Measurements from ENCODE around the gene COL4A1. TPM values are rescaled to one million over a fixed set of nuclear protein-coding genes. Genes with fewer than 3 reads are reported as not detected.
A peak's percentile ranks its signal among the peaks of the same experiment; 100 is the strongest.

COL4A1 gene
- total RNA-seq, 4 donors from 2014 or later = 278 to 618 (median 440) TPM

DNA sequence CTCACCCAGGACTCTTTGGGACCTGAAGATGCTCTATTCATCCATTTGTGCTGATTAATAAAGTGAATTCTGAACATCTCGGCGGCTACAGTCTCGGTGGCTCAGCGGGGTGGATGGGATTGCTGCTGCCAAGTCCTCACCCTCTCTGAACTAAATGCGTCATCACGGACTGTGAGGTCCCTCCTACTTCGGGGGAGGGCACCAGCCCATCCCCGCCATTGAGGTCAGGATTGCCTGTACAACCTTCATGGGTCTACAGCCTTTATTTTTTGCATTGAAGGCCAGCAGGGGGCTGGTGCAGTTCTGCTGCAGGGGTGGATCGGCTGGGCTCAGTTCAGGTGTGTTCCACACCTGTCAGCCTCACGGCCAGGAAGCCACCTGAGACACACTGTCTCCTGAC is 181.8 kb downstream of the COL4A1 start:
- Histone ChIP-seq H3K4me1 (peaks cover 4 to 34% (median 17%) of the 10 kb centered on the region in 3 donors), H3K4me3 (no peak overlapping the region), H3K36me3 (no peaks in the 10 kb centered on the region), H3K27ac (peak overlapping the region in 3 of 4 donors; percentile 88 to 93 (median 91)), H3K27me3 (no peaks in the 10 kb centered on the region), H3K9me3 (no peaks in the 10 kb centered on the region)
- no peak for TF ChIP-seq POLR2AphosphoS5 (IDR thresholded peaks at IDR 0.05)
- TF ChIP-seq, protein P1, sequence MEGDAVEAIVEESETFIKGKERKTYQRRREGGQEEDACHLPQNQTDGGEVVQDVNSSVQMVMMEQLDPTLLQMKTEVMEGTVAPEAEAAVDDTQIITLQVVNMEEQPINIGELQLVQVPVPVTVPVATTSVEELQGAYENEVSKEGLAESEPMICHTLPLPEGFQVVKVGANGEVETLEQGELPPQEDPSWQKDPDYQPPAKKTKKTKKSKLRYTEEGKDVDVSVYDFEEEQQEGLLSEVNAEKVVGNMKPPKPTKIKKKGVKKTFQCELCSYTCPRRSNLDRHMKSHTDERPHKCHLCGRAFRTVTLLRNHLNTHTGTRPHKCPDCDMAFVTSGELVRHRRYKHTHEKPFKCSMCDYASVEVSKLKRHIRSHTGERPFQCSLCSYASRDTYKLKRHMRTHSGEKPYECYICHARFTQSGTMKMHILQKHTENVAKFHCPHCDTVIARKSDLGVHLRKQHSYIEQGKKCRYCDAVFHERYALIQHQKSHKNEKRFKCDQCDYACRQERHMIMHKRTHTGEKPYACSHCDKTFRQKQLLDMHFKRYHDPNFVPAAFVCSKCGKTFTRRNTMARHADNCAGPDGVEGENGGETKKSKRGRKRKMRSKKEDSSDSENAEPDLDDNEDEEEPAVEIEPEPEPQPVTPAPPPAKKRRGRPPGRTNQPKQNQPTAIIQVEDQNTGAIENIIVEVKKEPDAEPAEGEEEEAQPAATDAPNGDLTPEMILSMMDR (IDR thresholded peaks at IDR 0.05) = no peak
- TF ChIP-seq EP300 (IDR thresholded peaks at IDR 0.05) = no peak
- TF ChIP-seq POLR2A (IDR thresholded peaks at IDR 0.05) = no peak
- no peak for ATAC-seq
- 83 to 92% methylated on average over 5 of the region's 10 CpGs for WGBS, 2 donors (ENCODE audit: low coverage in 1 of 2)

DNA sequence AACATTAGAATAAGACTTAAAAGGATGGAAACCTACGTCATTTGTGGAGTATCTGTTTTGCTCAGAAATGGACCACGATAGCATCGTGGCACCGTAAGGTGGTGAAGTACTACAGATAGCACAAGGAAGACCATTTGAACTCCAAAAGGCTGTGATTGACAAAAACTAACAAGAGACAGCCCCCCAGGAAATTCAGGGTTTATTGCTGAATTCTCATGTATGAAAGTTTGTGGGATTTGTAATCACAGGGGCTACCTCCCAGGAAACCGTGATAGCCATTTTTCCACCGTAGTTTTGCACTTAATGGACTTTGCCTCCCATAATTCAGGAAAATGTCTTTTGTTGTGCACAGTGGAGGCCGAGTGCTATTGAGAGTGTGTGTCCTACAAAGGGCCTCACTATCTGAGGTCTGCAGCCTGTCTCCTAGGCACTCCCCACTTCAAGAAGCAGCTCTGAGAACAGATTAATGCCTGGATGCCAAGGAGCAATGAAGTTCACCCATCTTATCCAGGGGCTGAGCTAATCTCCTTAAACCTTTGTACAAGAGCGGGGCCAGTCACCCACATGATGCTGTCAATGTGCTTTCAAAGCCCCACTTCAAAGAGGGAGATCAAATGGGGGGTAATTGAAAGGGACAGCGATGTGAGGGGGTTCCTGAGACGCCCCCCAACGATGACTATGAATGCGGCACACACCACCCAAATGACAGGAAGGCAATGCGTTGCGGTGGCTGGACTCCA is 182.6 kb downstream of the COL4A1 start:
- no peak overlapping the region for H3K4me3 ChIP-seq
- 84 to 100% methylated on average over 2 to 10 of the region's 14 CpGs for WGBS, 2 donors (ENCODE audit: low coverage in 1 of 2)
- H3K27ac ChIP-seq = no peak overlapping the region
- H3K4me1 ChIP-seq = peaks cover 4 to 34% (median 17%) of the 10 kb centered on the region in 3 donors
- H3K9me3 ChIP-seq = no peaks in the 10 kb centered on the region
- no peaks in the 10 kb centered on the region for H3K27me3 ChIP-seq
- no peak for ATAC-seq
- no peaks in the 10 kb centered on the region for H3K36me3 ChIP-seq
- TF ChIP-seq POLR2AphosphoS5 (IDR thresholded peaks at IDR 0.05) (no peak), POLR2A (IDR thresholded peaks at IDR 0.05) (no peak), EP300 (IDR thresholded peaks at IDR 0.05) (no peak)
- TF ChIP-seq, protein P1 (IDR thresholded peaks at IDR 0.05) = no peak

DNA sequence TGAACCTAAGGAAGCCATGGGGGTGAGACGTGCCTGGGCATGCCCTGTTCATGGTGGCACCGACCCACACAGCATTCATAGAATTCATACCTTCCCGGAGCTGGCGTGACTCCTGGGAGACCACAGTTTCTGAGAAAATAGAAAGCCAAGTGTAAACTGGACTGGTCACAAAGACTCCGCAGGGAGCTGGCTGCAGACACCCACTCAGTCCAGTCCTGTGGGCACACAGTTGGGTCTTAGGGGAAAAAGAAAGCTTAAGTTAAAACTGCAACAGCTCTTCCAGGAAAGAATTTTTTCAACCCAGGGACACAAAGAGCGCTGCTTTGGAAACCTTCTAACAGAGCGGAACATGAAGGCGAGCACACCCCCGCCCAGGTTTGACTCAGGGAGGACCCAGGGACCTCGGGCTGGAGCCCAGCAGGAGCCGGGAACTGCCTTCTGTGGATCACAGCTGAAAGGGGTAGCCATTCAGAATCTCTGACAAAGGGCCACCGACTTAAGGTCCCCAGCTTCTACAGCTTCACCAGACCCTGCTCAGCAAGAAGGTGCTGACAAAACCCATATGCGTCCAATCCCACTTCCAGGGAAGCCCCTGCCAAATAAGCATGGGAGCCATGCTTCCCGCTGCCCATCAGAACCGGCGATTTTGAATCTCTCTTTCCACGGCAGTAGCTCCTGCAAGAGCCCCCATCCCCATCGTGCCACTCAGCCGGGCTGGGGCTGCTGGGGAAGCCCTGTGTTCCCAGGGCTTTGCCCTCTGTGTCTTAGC is 183.7 kb downstream of the COL4A1 start:
- H3K4me1 ChIP-seq = peaks cover 4 to 30% (median 17%) of the 10 kb centered on the region in 3 donors
- H3K4me3 ChIP-seq = no peak overlapping the region
- WGBS, 2 donors (ENCODE audit: low coverage in 1 of 2) = 77 to 86% methylated on average over 8 to 9 of the region's 19 CpGs
- TF ChIP-seq EP300 (IDR thresholded peaks at IDR 0.05) (no peak), POLR2A (IDR thresholded peaks at IDR 0.05) (no peak), POLR2AphosphoS5 (IDR thresholded peaks at IDR 0.05) (no peak)
- TF ChIP-seq, protein P1 (IDR thresholded peaks at IDR 0.05) = no peak
- no peaks in the 10 kb centered on the region for H3K27me3 ChIP-seq
- H3K27ac ChIP-seq = peak overlapping the region in 1 of 4 donors; percentile 1
- H3K9me3 ChIP-seq = no peaks in the 10 kb centered on the region
- ATAC-seq = no peak
- no peaks in the 10 kb centered on the region for H3K36me3 ChIP-seq

DNA sequence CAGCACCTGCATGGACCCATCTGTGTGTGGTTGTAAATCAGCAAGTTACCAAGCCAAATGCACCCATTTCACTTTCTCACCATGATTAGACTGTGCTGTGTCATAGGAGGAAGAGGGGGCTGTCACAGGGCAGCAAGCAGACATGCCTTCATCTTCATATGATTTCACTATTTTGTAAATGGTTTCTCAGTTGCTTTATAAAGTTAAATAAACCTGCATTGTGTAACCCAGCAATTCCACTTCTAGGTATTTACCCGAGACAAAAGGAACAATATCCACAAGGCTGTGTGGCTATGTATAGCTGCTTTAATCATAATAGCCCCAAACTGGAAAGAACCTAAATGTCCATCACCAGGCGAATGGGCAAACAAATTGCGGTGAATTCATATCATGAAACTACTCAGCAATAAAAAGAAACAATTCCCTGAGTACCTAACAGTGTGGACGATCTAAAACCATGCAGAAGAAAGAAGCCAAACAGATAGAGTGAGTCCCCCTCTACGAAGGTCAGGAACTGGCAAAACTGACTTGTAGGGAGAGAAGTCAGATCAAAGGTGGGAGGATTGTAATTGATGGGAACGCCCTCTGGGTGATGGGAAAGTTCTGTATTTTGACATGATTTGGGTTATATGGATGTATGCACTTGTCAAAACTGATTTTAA is 185.4 kb downstream of the COL4A1 start:
- ATAC-seq = no peak
- no peaks in the 10 kb centered on the region for H3K36me3 ChIP-seq
- H3K27me3 ChIP-seq = no peaks in the 10 kb centered on the region
- peaks cover 0 to 13% (median 8%) of the 10 kb centered on the region in 3 donors for H3K4me1 ChIP-seq
- H3K4me3 ChIP-seq = no peak overlapping the region
- TF ChIP-seq EP300 (IDR thresholded peaks at IDR 0.05) (no peak), POLR2AphosphoS5 (IDR thresholded peaks at IDR 0.05) (no peak)
- 43 to 66% methylated on average over 4 to 6 of the region's 6 CpGs for WGBS, 2 donors (ENCODE audit: low coverage in 1 of 2)
- no peaks in the 10 kb centered on the region for H3K9me3 ChIP-seq
- H3K27ac ChIP-seq = no peak overlapping the region

All from gastroesophageal sphincter (tissue), 4 donors.